Measurements from ENCODE around the gene WDR18. TPM values are rescaled to one million over a fixed set of nuclear protein-coding genes. Genes with fewer than 3 reads are reported as not detected.

WDR18 gene
- total RNA-seq, 1 donor from 2014 or later, result 38.6 TPM

DNA sequence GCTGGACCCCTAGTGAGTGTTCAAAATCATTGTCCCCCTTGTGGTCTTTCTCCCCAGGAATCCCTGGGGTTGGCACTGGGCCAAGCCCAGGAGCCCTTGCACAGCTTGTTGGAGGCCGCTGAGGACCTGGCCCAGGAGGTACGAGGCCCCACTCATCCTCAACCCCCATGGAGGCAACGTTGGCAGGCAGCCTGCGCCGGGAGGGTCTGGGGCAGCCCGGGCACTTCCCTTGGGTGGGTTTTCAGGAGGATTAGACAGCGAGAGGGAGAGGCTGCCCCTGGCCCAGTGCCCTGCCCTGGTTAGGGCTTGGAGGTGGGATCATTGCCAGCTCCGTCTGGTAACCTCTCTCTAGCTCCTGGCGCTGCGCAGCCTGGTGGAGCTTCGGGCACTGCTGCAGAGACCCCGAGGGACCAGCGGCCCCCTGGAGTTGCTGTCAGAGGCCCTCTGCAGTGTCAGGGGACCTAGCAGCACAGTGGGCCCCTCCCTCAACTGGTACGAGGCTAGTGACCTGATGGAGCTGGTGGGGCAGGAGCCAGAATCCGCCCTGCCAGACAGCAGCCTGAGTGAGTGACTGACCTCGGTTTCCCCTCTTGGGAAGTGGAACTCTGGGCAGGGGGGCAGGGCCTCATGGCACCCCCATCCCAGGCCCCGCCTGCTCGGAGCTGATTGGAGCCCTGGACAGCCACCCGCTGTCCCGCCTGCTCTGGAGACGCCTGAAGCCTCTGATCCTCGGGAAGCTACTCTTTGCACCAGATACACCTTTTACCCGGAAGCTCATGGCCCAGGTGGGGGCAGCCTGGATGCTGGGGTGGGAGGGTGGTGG is 58.8 kb downstream of the WDR18 start:
- no peaks in the 10 kb centered on the region for H3K79me2 ChIP-seq (ENCODE audit: low read depth)
- H3F3A ChIP-seq (ENCODE audit: low read depth), result peaks cover 30% of the 10 kb centered on the region
- H3K4me3 Mint-ChIP-seq, result peak overlapping the region; percentile 64
- H3K36me3 Mint-ChIP-seq, result peaks cover 2% of the 10 kb centered on the region
- no peak overlapping the region for H3K9ac ChIP-seq
- H3K27ac ChIP-seq, result no peak overlapping the region
- peaks cover 27% of the 10 kb centered on the region for H3K4me1 Mint-ChIP-seq
- peaks cover 10% of the 10 kb centered on the region for H3K27me3 Mint-ChIP-seq (ENCODE audit: insufficient read depth, low read depth)
- TF ChIP-seq EZH2phosphoT487 (IDR thresholded peaks at IDR 0.05) (no peak), EZH2 (IDR thresholded peaks at IDR 0.05) (no peak)
- TF ChIP-seq, protein P1, sequence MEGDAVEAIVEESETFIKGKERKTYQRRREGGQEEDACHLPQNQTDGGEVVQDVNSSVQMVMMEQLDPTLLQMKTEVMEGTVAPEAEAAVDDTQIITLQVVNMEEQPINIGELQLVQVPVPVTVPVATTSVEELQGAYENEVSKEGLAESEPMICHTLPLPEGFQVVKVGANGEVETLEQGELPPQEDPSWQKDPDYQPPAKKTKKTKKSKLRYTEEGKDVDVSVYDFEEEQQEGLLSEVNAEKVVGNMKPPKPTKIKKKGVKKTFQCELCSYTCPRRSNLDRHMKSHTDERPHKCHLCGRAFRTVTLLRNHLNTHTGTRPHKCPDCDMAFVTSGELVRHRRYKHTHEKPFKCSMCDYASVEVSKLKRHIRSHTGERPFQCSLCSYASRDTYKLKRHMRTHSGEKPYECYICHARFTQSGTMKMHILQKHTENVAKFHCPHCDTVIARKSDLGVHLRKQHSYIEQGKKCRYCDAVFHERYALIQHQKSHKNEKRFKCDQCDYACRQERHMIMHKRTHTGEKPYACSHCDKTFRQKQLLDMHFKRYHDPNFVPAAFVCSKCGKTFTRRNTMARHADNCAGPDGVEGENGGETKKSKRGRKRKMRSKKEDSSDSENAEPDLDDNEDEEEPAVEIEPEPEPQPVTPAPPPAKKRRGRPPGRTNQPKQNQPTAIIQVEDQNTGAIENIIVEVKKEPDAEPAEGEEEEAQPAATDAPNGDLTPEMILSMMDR (IDR thresholded peaks at IDR 0.05), result no peak
- H3K4me3 ChIP-seq, result no peak overlapping the region
- no peaks in the 10 kb centered on the region for H3K36me3 ChIP-seq
- H3K4me2 ChIP-seq, result no peak overlapping the region
- H4K20me1 ChIP-seq (ENCODE audit: low read depth), result peaks cover 32% of the 10 kb centered on the region
- peak overlapping the region; percentile 50 for H3K27ac Mint-ChIP-seq
- H3K4me1 ChIP-seq, result peaks cover 8% of the 10 kb centered on the region
- no peak for DNase-seq (ENCODE audit: low spot score)
- no peaks in the 10 kb centered on the region for H3K9me3 Mint-ChIP-seq
- no peaks in the 10 kb centered on the region for H3K27me3 ChIP-seq
- H2AFZ ChIP-seq (replicated peaks), result no peak overlapping the region
- H3K9me3 ChIP-seq (ENCODE audit: low read depth), result no peaks in the 10 kb centered on the region

Small RNA genes within 50 kb of the gene (small RNA-seq; reads per million reads assigned to genes)
- gene RNU6-2, result 1.2 reads per million, percentile 82 among the genes with 10 or more reads in this experiment

Other genes starting within 250 kb of the WDR18 start
- not detected in 2 replicates for gene MISP, start 233.2 kb upstream of the WDR18 start, total RNA-seq (ENCODE audit: low replicate concordance)
- 237 and 543 TPM in 2 replicates for gene PTBP1, start 186.9 kb upstream of the WDR18 start, total RNA-seq (ENCODE audit: low replicate concordance)
- 15.6 and 91.6 TPM in 2 replicates for gene PLPPR3, start 162.4 kb upstream of the WDR18 start, total RNA-seq (ENCODE audit: low replicate concordance)
- gene AZU1, start 156.5 kb upstream of the WDR18 start, total RNA-seq (ENCODE audit: low replicate concordance), result 1.0 and 2.0 TPM in 2 replicates
- 0.28 TPM in 1 of 2 replicates, not detected in the other for gene PRTN3, start 143.3 kb upstream of the WDR18 start, total RNA-seq (ENCODE audit: low replicate concordance)
- gene ELANE, start 132.0 kb upstream of the WDR18 start, total RNA-seq (ENCODE audit: low replicate concordance), result not detected in 2 replicates
- gene CFD, start 124.7 kb upstream of the WDR18 start, total RNA-seq (ENCODE audit: low replicate concordance), result 0.90 TPM in 1 of 2 replicates, not detected in the other
- gene MED16, start 91.2 kb upstream of the WDR18 start, total RNA-seq (ENCODE audit: low replicate concordance), result 14.4 and 46.9 TPM in 2 replicates
- not detected in 2 replicates for gene RNU6-9, start 90.9 kb upstream of the WDR18 start, total RNA-seq (ENCODE audit: low replicate concordance)
- 22.7 and 58.2 TPM in 2 replicates for gene R3HDM4, start 71.1 kb upstream of the WDR18 start, total RNA-seq (ENCODE audit: low replicate concordance)
- 0.77 TPM in 1 of 2 replicates, not detected in the other for gene KISS1R, start 67.0 kb upstream of the WDR18 start, total RNA-seq (ENCODE audit: low replicate concordance)
- 25.5 and 68.7 TPM in 2 replicates for gene ARID3A, start 58.3 kb upstream of the WDR18 start, total RNA-seq (ENCODE audit: low replicate concordance)
- gene GRIN3B, start 16.1 kb downstream of the WDR18 start, total RNA-seq (ENCODE audit: low replicate concordance), result 5.4 and 5.9 TPM in 2 replicates
- gene TMEM259, start 36.8 kb downstream of the WDR18 start, total RNA-seq (ENCODE audit: low replicate concordance), result 31.7 and 175 TPM in 2 replicates
- gene RNU6-2, start 37.2 kb downstream of the WDR18 start, total RNA-seq (ENCODE audit: low replicate concordance), result not detected in 2 replicates
- gene CNN2, start 42.3 kb downstream of the WDR18 start, total RNA-seq (ENCODE audit: low replicate concordance), result 131 and 196 TPM in 2 replicates
- 1.4 and 21.9 TPM in 2 replicates for gene ABCA7, start 55.8 kb downstream of the WDR18 start, total RNA-seq (ENCODE audit: low replicate concordance)
- gene ARHGAP45, start 82.8 kb downstream of the WDR18 start, total RNA-seq (ENCODE audit: low replicate concordance), result 9.6 and 18.2 TPM in 2 replicates
- gene POLR2E, start 111.0 kb downstream of the WDR18 start, total RNA-seq (ENCODE audit: low replicate concordance), result 98.8 and 197 TPM in 2 replicates
- 289 and 439 TPM in 2 replicates for gene GPX4, start 119.6 kb downstream of the WDR18 start, total RNA-seq (ENCODE audit: low replicate concordance)
- gene SBNO2, start 189.9 kb downstream of the WDR18 start, total RNA-seq (ENCODE audit: low replicate concordance), result 3.3 and 16.2 TPM in 2 replicates
- 27.4 and 67.3 TPM in 2 replicates for gene STK11, start 221.4 kb downstream of the WDR18 start, total RNA-seq (ENCODE audit: low replicate concordance)

All from neural progenitor cell (in vitro differentiated cells).